Lung (tissue), 12 donors: ENCODE results near the gene DNASE1L3. TPM values are rescaled to one million over a fixed set of nuclear protein-coding genes. Genes with fewer than 3 reads are reported as not detected.
"Not testable (repeated sequence)": the region's sequence is repeated elsewhere in the genome, so short reads cannot be mapped to it uniquely, and the experiment has no call there.

ENCODE experiments used
- ATAC-seq: fragments of 200-7000 bp; cut with Tn5 transposase; one replicate; pipeline ENCODE4 v1.9.1; 2020; ENCODE audit warnings: moderate number of reproducible peaks; ENCODE audit not compliant: insufficient read depth, low FRiP score
- DNase-seq, 3 donors: peaks; one replicate each; pipeline ENCODE4 v3.0.0-alpha.2; 2013 to 2017
- H3K27ac ChIP-seq, 2 donors: one replicate each; pipeline ENCODE4 v1.5.1; 2013; ENCODE audit warnings: mild to moderate bottlenecking in 2 of 2, moderate library complexity in 2 of 2, control low read depth in 1 of 2, inconsistent platforms in 1 of 2, low read depth in 1 of 2, low read length in 1 of 2
- H3K27me3 ChIP-seq, 3 donors: one replicate each; pipeline ENCODE4 v1.5.1; 2013; ENCODE audit warnings: low read length in 2 of 3; ENCODE audit not compliant: control insufficient read depth in 3 of 3, insufficient read depth in 3 of 3
- H3K36me3 ChIP-seq, 4 donors: one replicate each; pipeline ENCODE4 v1.5.1; 2013; ENCODE audit warnings: low read length in 4 of 4, mild to moderate bottlenecking in 1 of 4, moderate library complexity in 1 of 4; ENCODE audit not compliant: control insufficient read depth in 4 of 4, insufficient read depth in 4 of 4
- H3K4me1 ChIP-seq, 5 donors: one replicate each; pipeline ENCODE4 v1.5.1; 2013; ENCODE audit warnings: low read length in 5 of 5, mild to moderate bottlenecking in 2 of 5, moderate library complexity in 1 of 5; ENCODE audit not compliant: control insufficient read depth in 5 of 5, insufficient read depth in 5 of 5
- H3K4me3 ChIP-seq: one replicate; pipeline ENCODE4 v1.5.1; 2013; ENCODE audit warnings: mild to moderate bottlenecking, control low read depth, moderate library complexity
- H3K9ac ChIP-seq, 2 donors: one replicate each; pipeline ENCODE4 v1.5.1; 2013; ENCODE audit warnings: low read length in 2 of 2, control low read depth in 1 of 2; ENCODE audit not compliant: insufficient read depth in 1 of 2
- H3K9me3 ChIP-seq, 4 donors: one replicate each; pipeline ENCODE4 v1.5.1; 2013; ENCODE audit warnings: low read length in 3 of 4, mild to moderate bottlenecking in 1 of 4, moderate library complexity in 1 of 4; ENCODE audit not compliant: control insufficient read depth in 4 of 4, insufficient read depth in 3 of 4
- CTCF ChIP-seq: IDR thresholded peaks from 2 replicates; pipeline ENCODE4 v1.5.1; 2012; ENCODE audit warnings: mild to moderate bottlenecking; ENCODE audit errors: control extremely low read depth, extremely low read depth
- WGBS, 2 donors: extraction: QIAGEN DNeasy Blood & Tissue Kit; methylation state at CpG; one replicate each; pipeline ENCODE4 v1.1.7; 2013; 5-methylcytosine and 5-hydroxymethylcytosine counted together
- polyA plus RNA-seq, 2 donors: library from polyadenylated mRNA; stranded (reverse); fragments of 200-250 nt; gene quantifications; one replicate each; pipeline ENCODE4 v1.2.1, GENCODE V29; 2013
- total RNA-seq, 2 donors: library from RNA; depleted of rRNA in 1 of 2; stranded (reverse); fragments of >200 nt in 1 of 2; gene quantifications; one replicate each; pipeline ENCODE4 v1.2.1, GENCODE V29; 2014 to 2021
- donor health status: control.
- donor health status: control.
- donor health status: Bipolar disorder and iron deficiency.
- donor health status: healthy.
- donor health status: DM: yes; HTN: yes; CAD: no.

DNASE1L3 gene
- total and polyA plus RNA-seq, 4 donors: 1.2 to 10.7 (median 2.4) TPM

GRCh38 chr3:58231666-58232065 is 20.9 kb upstream of the DNASE1L3 start:
- ATAC-seq (no peak), DNase-seq (no peak)
- Histone ChIP-seq H3K9ac (no peak overlapping the region), H3K4me3 (no peak overlapping the region), H3K9me3 (peaks cover 0 to 2% (median 0%) of the 10 kb centered on the region in 4 donors), H3K36me3 (no peaks in the 10 kb centered on the region), H3K27ac (no peak overlapping the region), H3K4me1 (peaks cover 0 to 4% (median 0%) of the 10 kb centered on the region in 5 donors), H3K27me3 (peaks cover 0 to 19% (median 14%) of the 10 kb centered on the region in 3 donors)
- 35 to 66% methylated on average over 2 of the region's 2 CpGs for WGBS, 2 donors
- TF ChIP-seq CTCF: no peak

- no peak for TF ChIP-seq CTCF
- 0 to 21% methylated on average over 1 of the region's 1 CpG for WGBS, 2 donors
These were observed 20.2 kb upstream of the DNASE1L3 start for GRCh38 chr3:58230876-58231552.

GRCh38 chr3:58227933-58228332 is 17.2 kb upstream of the DNASE1L3 start:
- not testable (repeated sequence) for H3K36me3 ChIP-seq, H3K9me3 ChIP-seq, ATAC-seq, DNase-seq, H3K27ac ChIP-seq, H3K4me1 ChIP-seq, H3K9ac ChIP-seq, H3K4me3 ChIP-seq
- peaks cover 0 to 15% (median 6%) of the 10 kb centered on the region in 3 donors for H3K27me3 ChIP-seq
- WGBS, 2 donors: 93 to 98% methylated on average over 3 of the region's 3 CpGs

More at GRCh38 chr3:58230876-58231552, 20.2 kb upstream of the DNASE1L3 start:
- Histone ChIP-seq H3K9ac (no peak overlapping the region), H3K4me1 (no peaks in the 10 kb centered on the region), H3K9me3 (peaks cover 0 to 2% (median 0%) of the 10 kb centered on the region in 4 donors), H3K27ac (no peak overlapping the region), H3K27me3 (peaks cover 0 to 19% (median 14%) of the 10 kb centered on the region in 3 donors), H3K36me3 (no peaks in the 10 kb centered on the region), H3K4me3 (no peak overlapping the region)
- no peak for DNase-seq
- ATAC-seq: no peak

GRCh38 chr3:58223855-58224254 is 13.1 kb upstream of the DNASE1L3 start:
- H3K27ac ChIP-seq: no peak overlapping the region
- H3K4me1 ChIP-seq: no peaks in the 10 kb centered on the region
- no peak overlapping the region for H3K9ac ChIP-seq
- H3K9me3 ChIP-seq: no peaks in the 10 kb centered on the region
- no peaks in the 10 kb centered on the region for H3K36me3 ChIP-seq
- TF ChIP-seq CTCF: no peak
- no peak overlapping the region for H3K4me3 ChIP-seq
- WGBS, 2 donors: 93 to 94% methylated on average over 4 of the region's 4 CpGs
- ATAC-seq (no peak), DNase-seq (no peak)
- no peaks in the 10 kb centered on the region for H3K27me3 ChIP-seq
